Measurements from ENCODE around the gene CDK16. TPM values are rescaled to one million over a fixed set of nuclear protein-coding genes. Genes with fewer than 3 reads are reported as not detected.

Gene CDK16
- total RNA-seq, 1 donor, result 61.2 TPM

- Histone ChIP-seq H4K20me1 (ENCODE audit: insufficient read depth, low read length) (peaks cover 5% of the 10 kb centered on the region), H3K9me3 (ENCODE audit: low read depth, low read length) (no peaks in the 10 kb centered on the region), H3K36me3 (ENCODE audit: insufficient read depth, low read length) (peaks cover 6% of the 10 kb centered on the region), H3K79me2 (ENCODE audit: insufficient read depth, low read length) (peaks cover 41% of the 10 kb centered on the region), H3K27me3 (ENCODE audit: insufficient read depth, low read length) (peaks cover 14% of the 10 kb centered on the region), H3K4me3 (ENCODE audit: insufficient read depth, low read length) (peak overlapping the region; percentile 82), H3K27ac (ENCODE audit: low read depth, low read length) (peak overlapping the region; percentile 96), H3K4me2 (ENCODE audit: insufficient read depth, low read length) (peak overlapping the region; percentile 87), H3K4me1 (ENCODE audit: insufficient read depth, low read length) (peaks cover 16% of the 10 kb centered on the region), H2AFZ (ENCODE audit: low read length) (peak overlapping the region; percentile 46)
- TF ChIP-seq CTCF (IDR thresholded peaks at IDR 0.05; ENCODE audit: extremely low read depth, low read depth, low read length), result no peak
- peak; percentile 97 for DNase-seq (ENCODE audit: insufficient read length, low spot score, missing footprints)
Measured at GRCh38 chrX:47233333-47234113, 15.0 kb downstream of the CDK16 start.

GRCh38 chrX:47234583-47234982, 16.1 kb downstream of the CDK16 start:
- Histone ChIP-seq H3K4me2 (ENCODE audit: insufficient read depth, low read length) (peak overlapping the region; percentile 87), H2AFZ (ENCODE audit: low read length) (no peak overlapping the region), H3K4me1 (ENCODE audit: insufficient read depth, low read length) (peaks cover 16% of the 10 kb centered on the region), H3K27ac (ENCODE audit: low read depth, low read length) (peak overlapping the region; percentile 96), H3K9me3 (ENCODE audit: low read depth, low read length) (no peaks in the 10 kb centered on the region), H3K27me3 (ENCODE audit: insufficient read depth, low read length) (peaks cover 14% of the 10 kb centered on the region), H3K79me2 (ENCODE audit: insufficient read depth, low read length) (peaks cover 49% of the 10 kb centered on the region), H3K4me3 (ENCODE audit: insufficient read depth, low read length) (peak overlapping the region; percentile 82), H3K36me3 (ENCODE audit: insufficient read depth, low read length) (peaks cover 2% of the 10 kb centered on the region), H4K20me1 (ENCODE audit: insufficient read depth, low read length) (peaks cover 9% of the 10 kb centered on the region)
- no peak for TF ChIP-seq CTCF (IDR thresholded peaks at IDR 0.05; ENCODE audit: extremely low read depth, low read depth, low read length)
- DNase-seq (ENCODE audit: insufficient read length, low spot score, missing footprints), result no peak

- H3K27ac ChIP-seq (ENCODE audit: low read depth, low read length), result peak overlapping the region; percentile 96
- peak overlapping the region; percentile 87 for H3K4me2 ChIP-seq (ENCODE audit: insufficient read depth, low read length)
Measured at GRCh38 chrX:47235691-47236103, 17.2 kb downstream of the CDK16 start.

More at GRCh38 chrX:47235691-47236103, 17.2 kb downstream of the CDK16 start:
- Histone ChIP-seq H3K4me1 (ENCODE audit: insufficient read depth, low read length) (peaks cover 16% of the 10 kb centered on the region), H4K20me1 (ENCODE audit: insufficient read depth, low read length) (peaks cover 9% of the 10 kb centered on the region), H3K27me3 (ENCODE audit: insufficient read depth, low read length) (peaks cover 14% of the 10 kb centered on the region), H3K36me3 (ENCODE audit: insufficient read depth, low read length) (peaks cover 13% of the 10 kb centered on the region), H3K9me3 (ENCODE audit: low read depth, low read length) (no peaks in the 10 kb centered on the region), H3K79me2 (ENCODE audit: insufficient read depth, low read length) (peaks cover 49% of the 10 kb centered on the region), H3K4me3 (ENCODE audit: insufficient read depth, low read length) (no peak overlapping the region), H2AFZ (ENCODE audit: low read length) (no peak overlapping the region)
- no peak for DNase-seq (ENCODE audit: insufficient read length, low spot score, missing footprints)
- TF ChIP-seq CTCF (IDR thresholded peaks at IDR 0.05; ENCODE audit: extremely low read depth, low read depth, low read length), result no peak

Data from osteoblast (primary cell).